ENCODE measurements around the gene UNC119. TPM values are rescaled to one million over a fixed set of nuclear protein-coding genes. Genes with fewer than 3 reads are reported as not detected.

UNC119 gene
- total RNA-seq, 5 donors from 2014 or later (not counting 1 experiment from before 2014, with no cell fraction given), result 37.7 to 51.7 (median 44.5) TPM

GRCh38 chr17:28547623-28548416, 4.6 kb downstream of the UNC119 start:
- peak overlapping the region; percentile 94 for H3K27ac ChIP-seq (ENCODE audit: low read length)
- H3K9me3 ChIP-seq, result no peaks in the 10 kb centered on the region
- H3K36me3 ChIP-seq (ENCODE audit: control insufficient read depth in 2 of 2, extremely low read depth in 1 of 2, insufficient read depth in 1 of 2, low read length in 1 of 2), result peaks cover 0 to 12% of the 10 kb centered on the region in 2 donors
- ChIA-PET CTCF (no interaction called here), POLR2A (no interaction called here)
- WGBS (ENCODE audit: insufficient coverage), result 73% methylated on average over 19 of the region's 26 CpGs
- H3K4me1 ChIP-seq (ENCODE audit: control insufficient read depth in 1 of 2, extremely low read depth in 1 of 2, insufficient read depth in 2 of 2, low read length in 2 of 2), result peaks cover 34 to 55% of the 10 kb centered on the region in 2 experiments
- Mint-ChIP-seq H3K4me3 (peak overlapping the region; percentile 28 to 97 (median 46)), H3K27ac (peak overlapping the region; percentile 90 to 93), H3K36me3 (peaks cover 7% of the 10 kb centered on the region), H3K27me3 (no peaks in the 10 kb centered on the region), H3K4me1 (peaks cover 46 to 51% (median 51%) of the 10 kb centered on the region in 3 donors), H3K9me3 (no peaks in the 10 kb centered on the region)
- H3K27me3 ChIP-seq (replicated peaks in 1 of 2; ENCODE audit: control insufficient read depth in 2 of 2, extremely low read depth in 1 of 2, insufficient read depth in 2 of 2, low read length in 1 of 2), result no peaks in the 10 kb centered on the region
- peak in 31 of 35 experiments; percentile 16 to 71 (median 37) for DNase-seq
- H3K4me3 ChIP-seq (ENCODE audit: control insufficient read depth in 1 of 2, extremely low read depth in 1 of 2, low read length in 1 of 2), result no peak overlapping the region
- peak in 2 of 4 experiments; percentile 14 to 25 for ATAC-seq (replicated peaks in 1 of 4)

- Histone ChIP-seq H3K9me3 (no peaks in the 10 kb centered on the region), H3K27me3 (replicated peaks in 1 of 2; ENCODE audit: control insufficient read depth in 2 of 2, extremely low read depth in 1 of 2, insufficient read depth in 2 of 2, low read length in 1 of 2) (no peaks in the 10 kb centered on the region), H3K27ac (ENCODE audit: low read length) (peak overlapping the region; percentile 16), H3K4me3 (ENCODE audit: control insufficient read depth in 1 of 2, extremely low read depth in 1 of 2, low read length in 1 of 2) (peak overlapping the region in 1 of 2 donors; percentile 25), H3K4me1 (ENCODE audit: control insufficient read depth in 1 of 2, extremely low read depth in 1 of 2, insufficient read depth in 2 of 2, low read length in 2 of 2) (peaks cover 34 to 52% of the 10 kb centered on the region in 2 experiments), H3K36me3 (ENCODE audit: control insufficient read depth in 2 of 2, extremely low read depth in 1 of 2, insufficient read depth in 1 of 2, low read length in 1 of 2) (peaks cover 0 to 12% of the 10 kb centered on the region in 2 donors)
- Mint-ChIP-seq H3K9me3 (no peaks in the 10 kb centered on the region), H3K4me1 (peaks cover 43 to 49% (median 48%) of the 10 kb centered on the region in 3 donors), H3K27me3 (no peaks in the 10 kb centered on the region), H3K4me3 (peak overlapping the region in 1 of 3 donors; percentile 97), H3K36me3 (peaks cover 7% of the 10 kb centered on the region), H3K27ac (peak overlapping the region; percentile 79 to 90)
- ChIA-PET CTCF (no interaction called here), POLR2A (no interaction called here)
- ATAC-seq (replicated peaks in 1 of 4), result no peak
- DNase-seq, result no peak
- WGBS (ENCODE audit: insufficient coverage), result 100% methylated on average over 9 of the region's 14 CpGs
Measured at GRCh38 chr17:28547096-28547622, 5.3 kb downstream of the UNC119 start.

GRCh38 chr17:28545787-28546415, 6.5 kb downstream of the UNC119 start:
- Histone ChIP-seq H3K9me3 (no peaks in the 10 kb centered on the region), H3K4me1 (ENCODE audit: control insufficient read depth in 1 of 2, extremely low read depth in 1 of 2, insufficient read depth in 2 of 2, low read length in 2 of 2) (peaks cover 29 to 41% of the 10 kb centered on the region in 2 experiments), H3K27ac (ENCODE audit: low read length) (no peak overlapping the region), H3K27me3 (replicated peaks in 1 of 2; ENCODE audit: control insufficient read depth in 2 of 2, extremely low read depth in 1 of 2, insufficient read depth in 2 of 2, low read length in 1 of 2) (no peaks in the 10 kb centered on the region), H3K4me3 (ENCODE audit: control insufficient read depth in 1 of 2, extremely low read depth in 1 of 2, low read length in 1 of 2) (no peak overlapping the region), H3K36me3 (ENCODE audit: control insufficient read depth in 2 of 2, extremely low read depth in 1 of 2, insufficient read depth in 1 of 2, low read length in 1 of 2) (peaks cover 0 to 12% of the 10 kb centered on the region in 2 donors)
- no peaks in the 10 kb centered on the region for H3K9me3 Mint-ChIP-seq
- no peak overlapping the region for H3K27ac Mint-ChIP-seq
- ChIA-PET CTCF (interaction anchor here in 1 of 2 donors (0.8 kb wide), 1 partner anchor 31 kb away, joined by 3 read pairs; the partner anchor contains the start of gene ALDOC), POLR2A (no interaction called here)
- H3K4me1 Mint-ChIP-seq, result peaks cover 33 to 38% (median 36%) of the 10 kb centered on the region in 3 donors
- no peak overlapping the region for H3K4me3 Mint-ChIP-seq
- ATAC-seq (replicated peaks in 1 of 4) (no peak), DNase-seq (no peak)
- H3K27me3 Mint-ChIP-seq, result no peaks in the 10 kb centered on the region
- peaks cover 7% of the 10 kb centered on the region for H3K36me3 Mint-ChIP-seq
- 89% methylated on average over 4 of the region's 6 CpGs for WGBS (ENCODE audit: insufficient coverage)

DNA sequence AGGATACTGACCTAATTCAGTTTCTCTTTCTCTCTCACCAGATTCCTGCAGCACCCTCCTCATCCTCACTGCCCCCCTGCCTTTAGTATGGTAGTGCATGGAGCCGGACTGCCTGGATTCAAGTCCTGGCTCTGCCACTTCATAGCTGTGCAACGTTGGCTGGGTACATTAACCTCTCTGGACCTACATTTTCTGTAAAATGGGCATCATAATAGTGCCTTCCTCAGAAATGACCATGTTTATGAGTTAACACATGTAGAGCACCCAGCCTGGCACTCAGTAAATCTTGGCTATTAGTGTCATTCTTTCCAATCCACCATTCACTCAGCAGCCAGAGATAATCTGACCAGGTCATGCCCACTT, 7.3 kb downstream of the UNC119 start:
- Histone ChIP-seq H3K4me1 (ENCODE audit: control insufficient read depth in 1 of 2, extremely low read depth in 1 of 2, insufficient read depth in 2 of 2, low read length in 2 of 2) (peaks cover 21 to 33% of the 10 kb centered on the region in 2 experiments), H3K36me3 (ENCODE audit: control insufficient read depth in 2 of 2, extremely low read depth in 1 of 2, insufficient read depth in 1 of 2, low read length in 1 of 2) (peaks cover 0 to 12% of the 10 kb centered on the region in 2 donors), H3K9me3 (no peaks in the 10 kb centered on the region), H3K27me3 (replicated peaks in 1 of 2; ENCODE audit: control insufficient read depth in 2 of 2, extremely low read depth in 1 of 2, insufficient read depth in 2 of 2, low read length in 1 of 2) (no peaks in the 10 kb centered on the region), H3K27ac (ENCODE audit: low read length) (no peak overlapping the region), H3K4me3 (ENCODE audit: control insufficient read depth in 1 of 2, extremely low read depth in 1 of 2, low read length in 1 of 2) (no peak overlapping the region)
- ATAC-seq (replicated peaks in 1 of 4), result no peak
- ChIA-PET POLR2A (no interaction called here), CTCF (interaction anchor here in 1 of 2 donors (0.8 kb wide), 1 partner anchor 32 kb away, joined by 3 read pairs; the partner anchor contains the start of gene ALDOC)
- DNase-seq, result no peak
- Mint-ChIP-seq H3K4me3 (no peak overlapping the region), H3K4me1 (peaks cover 25 to 30% (median 28%) of the 10 kb centered on the region in 3 donors), H3K9me3 (no peaks in the 10 kb centered on the region), H3K27me3 (no peaks in the 10 kb centered on the region), H3K27ac (no peak overlapping the region), H3K36me3 (peaks cover 7% of the 10 kb centered on the region)
- 75% methylated on average over 2 of the region's 2 CpGs for WGBS (ENCODE audit: insufficient coverage)

DNA sequence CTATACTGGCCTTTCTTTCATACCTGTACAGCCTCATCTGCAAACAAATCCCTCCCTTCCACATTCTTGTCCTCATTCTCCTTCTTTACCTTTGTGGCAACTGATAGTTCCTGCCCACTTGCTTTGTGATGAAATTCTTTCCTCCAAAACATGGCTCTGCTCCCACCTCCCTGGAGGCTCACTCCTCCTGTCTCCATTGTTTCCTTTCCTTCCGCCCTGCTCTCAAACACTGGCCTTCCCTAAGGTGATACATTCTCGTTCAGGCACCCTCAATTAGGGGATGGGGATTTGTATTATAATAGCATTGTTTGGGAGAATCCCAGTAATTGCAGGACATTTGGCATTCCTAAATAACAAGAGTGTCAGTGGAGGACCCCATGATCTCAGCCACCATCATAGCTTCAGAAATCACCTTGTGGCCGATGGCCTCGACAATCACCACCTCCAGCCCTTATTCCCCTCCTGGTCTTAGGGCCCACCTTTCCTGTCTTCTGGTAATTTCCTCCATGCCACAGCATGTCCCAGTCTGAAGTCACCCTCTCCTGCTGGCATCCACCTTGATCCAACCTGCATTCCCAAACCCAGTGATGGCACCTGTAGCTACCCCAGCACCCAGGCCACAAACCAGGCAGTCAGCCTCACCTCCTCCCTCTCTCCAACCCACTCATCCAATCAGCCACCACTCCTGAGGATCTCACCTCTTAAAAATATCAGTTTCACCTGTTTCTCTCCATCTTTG, 7.9 kb downstream of the UNC119 start:
- ChIA-PET POLR2A (interaction anchor here in 1 of 2 donors (0.7 kb wide), 1 partner anchor 175 kb away, joined by 7 read pairs; the partner anchor contains the start of gene RPL23A), CTCF (interaction anchor here in 1 of 2 donors (0.7 kb wide), 1 partner anchor 69 kb away, joined by 4 read pairs; no protein-coding TSS in a partner anchor)
- H3K27me3 Mint-ChIP-seq, result no peaks in the 10 kb centered on the region
- DNase-seq, result no peak
- Histone ChIP-seq H3K27me3 (replicated peaks in 1 of 2; ENCODE audit: control insufficient read depth in 2 of 2, extremely low read depth in 1 of 2, insufficient read depth in 2 of 2, low read length in 1 of 2) (no peaks in the 10 kb centered on the region), H3K4me3 (ENCODE audit: control insufficient read depth in 1 of 2, extremely low read depth in 1 of 2, low read length in 1 of 2) (no peak overlapping the region), H3K9me3 (no peaks in the 10 kb centered on the region), H3K4me1 (ENCODE audit: control insufficient read depth in 1 of 2, extremely low read depth in 1 of 2, insufficient read depth in 2 of 2, low read length in 2 of 2) (peaks cover 17 to 27% of the 10 kb centered on the region in 2 experiments), H3K27ac (ENCODE audit: low read length) (no peak overlapping the region), H3K36me3 (ENCODE audit: control insufficient read depth in 2 of 2, extremely low read depth in 1 of 2, insufficient read depth in 1 of 2, low read length in 1 of 2) (peaks cover 0 to 12% of the 10 kb centered on the region in 2 donors)
- H3K36me3 Mint-ChIP-seq, result peaks cover 7% of the 10 kb centered on the region
- WGBS (ENCODE audit: insufficient coverage), result 100% methylated on average over 2 of the region's 4 CpGs
- peaks cover 19 to 25% (median 23%) of the 10 kb centered on the region in 3 donors for H3K4me1 Mint-ChIP-seq
- no peak for ATAC-seq (replicated peaks in 1 of 4)
- H3K9me3 Mint-ChIP-seq, result no peaks in the 10 kb centered on the region
- no peak overlapping the region for H3K4me3 Mint-ChIP-seq
- H3K27ac Mint-ChIP-seq, result no peak overlapping the region

Data from T-cell (primary cell).